NCI-H69 (cell line): ENCODE measurements around the gene SNX22.

ENCODE experiments used
- DNase-seq: peaks from one replicate; lab custom pipeline; 2025; lab: John Stamatoyannopoulos, UW

The SNX22 gene

GRCh38 chr15:64134345-64134829, 17.1 kb upstream of the SNX22 start:
- DNase-seq: no peak

- DNase-seq: no peak
Observed at GRCh38 chr15:64136347-64136746, 15.2 kb upstream of the SNX22 start.

GRCh38 chr15:64137226-64137833, 14.2 kb upstream of the SNX22 start:
- DNase-seq: no peak

- no peak for DNase-seq
Observed at GRCh38 chr15:64138331-64138941, 13.1 kb upstream of the SNX22 start.

DNA sequence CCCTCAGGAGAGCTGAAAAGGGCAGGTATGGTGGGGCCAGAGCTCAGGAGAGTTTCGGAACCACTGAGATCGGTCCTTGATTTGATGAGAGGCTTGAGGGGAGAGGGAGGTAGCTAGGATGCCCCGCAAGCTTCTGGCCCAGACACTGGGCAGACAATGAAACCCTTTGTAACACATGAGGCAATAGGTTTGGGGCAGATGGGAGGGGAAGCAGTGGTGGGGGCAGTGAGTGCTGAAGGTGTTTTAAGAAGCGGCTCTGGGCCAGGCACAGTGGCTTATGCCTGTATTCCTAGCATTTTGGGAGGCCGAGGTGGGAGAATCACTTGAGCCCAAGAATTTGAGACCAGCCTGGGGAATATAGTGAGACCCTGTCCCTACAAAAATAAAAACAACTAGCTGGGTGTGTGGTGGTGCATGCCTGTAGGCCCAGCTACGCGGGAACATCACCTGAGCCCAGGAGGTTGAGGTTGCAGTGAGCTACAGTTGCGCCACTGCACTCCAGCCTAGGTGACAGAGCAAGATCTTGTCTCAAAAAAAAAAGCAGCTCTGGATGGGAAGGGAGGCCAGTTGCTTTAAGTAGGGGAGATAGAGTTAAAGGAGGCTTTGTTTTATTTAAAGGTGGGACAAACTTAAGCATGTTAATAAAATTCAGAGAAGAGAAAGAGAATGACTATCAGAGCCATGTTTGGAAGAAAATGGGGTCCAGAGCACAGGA, 9.6 kb upstream of the SNX22 start:
- DNase-seq: no peak

DNA sequence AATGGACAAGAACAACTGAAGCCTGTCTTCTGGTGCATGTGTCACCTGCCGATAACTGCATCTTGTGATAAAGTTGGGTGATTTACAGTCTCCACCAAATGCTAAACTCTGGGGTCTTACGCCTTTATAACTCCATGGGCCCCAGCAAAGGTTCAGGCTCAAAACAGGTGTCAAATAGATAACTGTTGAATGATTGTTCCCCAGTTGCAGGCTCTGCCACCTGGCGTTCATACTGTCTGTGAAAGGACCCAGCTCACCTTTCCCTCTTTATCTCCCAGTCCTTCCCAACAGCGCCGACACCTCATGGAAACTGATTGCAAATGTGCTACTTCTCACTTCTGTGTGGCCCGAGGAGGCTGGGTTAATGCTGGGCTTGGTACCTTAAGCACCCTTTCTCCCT, 8.3 kb upstream of the SNX22 start:
- no peak for DNase-seq

- no peak for DNase-seq
Observed at GRCh38 chr15:64144192-64144564, 7.4 kb upstream of the SNX22 start.

GRCh38 chr15:64144565-64145281, 6.8 kb upstream of the SNX22 start:
- DNase-seq: no peak

DNA sequence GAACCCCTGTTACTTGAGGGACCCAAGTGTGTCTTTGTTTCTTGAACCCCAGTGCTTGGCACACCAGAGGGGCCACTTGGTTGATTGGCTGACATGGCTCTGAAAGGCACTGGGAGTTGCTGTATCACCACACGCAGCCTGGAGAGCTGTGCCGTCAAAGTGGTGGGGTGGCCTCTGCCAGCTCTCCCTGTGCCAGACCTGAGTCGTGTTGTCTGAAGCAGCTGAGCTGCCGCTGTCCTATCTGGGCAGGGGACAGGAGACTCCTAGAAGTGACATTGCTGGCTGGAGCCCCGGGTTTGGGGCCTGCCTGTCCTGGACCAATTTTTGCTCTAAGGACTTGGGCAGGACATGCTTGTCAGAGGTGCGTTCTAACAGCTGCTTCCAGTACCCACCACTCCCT, 5.5 kb upstream of the SNX22 start:
- DNase-seq: no peak

DNA sequence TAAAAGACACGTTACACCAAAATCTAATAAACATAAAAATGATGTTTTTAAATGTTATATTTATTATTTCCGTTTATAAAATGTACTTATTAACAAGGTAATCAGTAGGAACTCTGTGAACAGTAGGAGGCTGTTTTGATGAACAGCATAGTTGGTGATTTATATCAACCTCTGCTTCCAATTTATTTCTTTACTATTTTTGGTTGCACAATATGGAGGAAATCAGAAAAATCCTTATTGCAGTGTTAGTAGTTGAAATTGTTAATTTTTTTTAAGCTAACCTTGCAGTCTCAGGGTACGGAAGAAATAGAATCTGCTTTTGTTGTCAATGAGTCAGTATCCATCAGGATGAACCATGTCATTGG, 5.0 kb upstream of the SNX22 start:
- DNase-seq: no peak

GRCh38 chr15:64146885-64147681, 4.4 kb upstream of the SNX22 start:
- peak; percentile 26 for DNase-seq

GRCh38 chr15:64148168-64148567, 3.4 kb upstream of the SNX22 start:
- no peak for DNase-seq

- no peak for DNase-seq
Observed at GRCh38 chr15:64148581-64148980, 3.0 kb upstream of the SNX22 start.

DNA sequence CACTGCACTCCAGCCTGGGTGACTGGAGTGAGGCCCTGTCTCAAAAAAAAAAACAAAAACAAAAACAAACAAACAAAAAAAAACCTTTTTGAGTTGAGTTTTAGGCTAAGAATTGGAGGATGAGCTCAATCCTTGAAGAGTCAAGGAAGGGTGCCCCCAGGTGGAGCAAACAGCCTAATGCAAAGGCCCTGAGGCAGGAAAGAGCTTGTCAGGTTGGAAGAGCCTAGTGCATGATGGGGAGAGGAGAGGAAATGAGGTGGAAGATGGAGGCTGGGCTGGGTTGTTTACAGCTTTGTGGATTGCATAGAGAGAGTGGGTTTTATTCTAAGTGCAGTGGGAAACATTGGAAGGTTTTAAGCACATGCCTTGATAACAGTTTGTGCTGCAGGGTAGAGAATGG, 2.1 kb upstream of the SNX22 start:
- DNase-seq: peak; percentile 73

DNA sequence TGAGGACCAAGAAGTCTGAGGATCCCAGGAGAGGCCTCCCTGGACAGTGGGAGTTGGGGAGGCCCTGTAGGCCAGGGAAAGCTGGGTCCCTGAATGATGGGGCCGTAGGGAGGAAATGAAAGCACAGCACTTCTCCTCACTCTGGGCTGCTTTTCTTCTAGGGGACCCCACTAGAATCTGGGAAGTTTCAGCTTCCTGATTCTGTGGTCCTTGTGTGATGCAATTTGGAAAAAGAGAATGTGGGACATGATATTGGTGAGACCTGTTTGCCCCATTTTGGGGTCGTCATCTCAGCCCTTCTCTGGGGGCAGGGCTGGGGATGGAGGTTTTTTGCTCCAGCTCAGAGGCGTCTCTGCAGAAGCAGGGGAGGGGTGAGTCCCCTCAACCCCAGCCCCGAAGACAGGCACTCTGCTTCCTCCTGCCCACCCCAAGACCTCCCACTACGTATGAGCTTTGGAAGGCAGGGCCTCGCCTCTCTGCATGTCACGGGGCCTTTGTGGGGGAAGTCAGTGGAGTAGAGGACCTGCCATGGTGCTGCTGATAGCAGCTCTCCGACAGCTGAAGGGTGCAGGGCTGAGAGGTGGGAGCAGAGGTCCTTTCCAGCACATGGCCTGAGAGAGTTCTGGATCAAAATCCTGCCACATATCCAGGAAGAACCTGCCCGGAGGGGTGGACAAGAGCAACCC, 1.5 kb upstream of the SNX22 start:
- no peak for DNase-seq

- peak; percentile 72 for DNase-seq
Observed at GRCh38 chr15:64152507-64153387, 1.2 kb downstream of the SNX22 start.

DNA sequence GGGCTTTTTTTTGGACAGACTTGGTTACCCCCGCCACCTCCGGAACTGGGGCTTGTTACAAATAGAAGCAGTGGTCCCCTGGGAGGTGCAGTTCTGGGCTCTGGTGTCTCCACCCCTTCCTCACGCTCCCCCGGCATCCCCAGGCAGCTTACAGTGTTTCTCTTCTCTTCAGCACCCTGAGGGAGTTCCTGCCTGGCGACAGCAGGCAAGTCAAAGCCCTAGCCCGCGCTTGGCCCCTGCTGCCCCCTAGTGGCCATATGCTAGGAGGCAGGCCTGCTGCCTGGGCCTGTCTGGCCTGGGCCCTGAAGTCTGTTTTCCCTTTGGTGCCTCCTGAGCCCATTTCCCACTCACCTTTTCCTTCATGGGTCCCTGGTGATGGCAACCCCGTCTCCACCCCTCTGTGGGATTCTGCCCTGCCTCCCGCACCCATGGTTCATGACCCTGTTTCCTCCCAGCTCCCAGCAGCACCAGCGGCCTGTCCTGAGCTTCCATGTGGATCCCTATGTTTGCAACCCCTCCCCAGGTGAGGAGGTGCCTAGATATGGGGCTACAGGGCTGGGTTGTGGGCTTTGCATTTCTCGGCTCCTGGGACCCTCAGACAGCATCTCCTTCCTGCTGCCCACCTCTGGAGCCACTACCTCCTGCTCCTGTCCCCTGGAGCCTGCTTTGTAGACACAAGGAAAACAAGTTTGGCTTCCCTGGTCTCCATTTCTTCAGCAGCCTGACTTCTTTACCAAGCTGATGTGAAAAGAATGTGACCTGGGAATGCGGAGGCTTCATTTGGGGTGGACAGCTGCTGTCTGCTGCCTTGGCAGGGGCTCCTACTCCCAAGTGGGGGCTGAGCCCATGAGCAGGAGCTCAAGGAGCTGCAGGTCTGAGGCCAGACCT, 2.2 kb downstream of the SNX22 start:
- DNase-seq: peak; percentile 96

GRCh38 chr15:64155802-64156651, 4.5 kb downstream of the SNX22 start:
- DNase-seq: no peak
